HG02885 (cell line): Measurements from ENCODE around the gene CILP2.
A peak's percentile ranks its signal among the peaks of the same experiment; 100 is the strongest.

Source experiments
- ATAC-seq: cut with Tn5 transposase; IDR thresholded peaks from one replicate; pipeline ENCODE4 v1.9.1; 2021; ENCODE audit warnings: mild to moderate bottlenecking; ENCODE audit not compliant: unreplicated experiment, poor library complexity

Gene CILP2

DNA sequence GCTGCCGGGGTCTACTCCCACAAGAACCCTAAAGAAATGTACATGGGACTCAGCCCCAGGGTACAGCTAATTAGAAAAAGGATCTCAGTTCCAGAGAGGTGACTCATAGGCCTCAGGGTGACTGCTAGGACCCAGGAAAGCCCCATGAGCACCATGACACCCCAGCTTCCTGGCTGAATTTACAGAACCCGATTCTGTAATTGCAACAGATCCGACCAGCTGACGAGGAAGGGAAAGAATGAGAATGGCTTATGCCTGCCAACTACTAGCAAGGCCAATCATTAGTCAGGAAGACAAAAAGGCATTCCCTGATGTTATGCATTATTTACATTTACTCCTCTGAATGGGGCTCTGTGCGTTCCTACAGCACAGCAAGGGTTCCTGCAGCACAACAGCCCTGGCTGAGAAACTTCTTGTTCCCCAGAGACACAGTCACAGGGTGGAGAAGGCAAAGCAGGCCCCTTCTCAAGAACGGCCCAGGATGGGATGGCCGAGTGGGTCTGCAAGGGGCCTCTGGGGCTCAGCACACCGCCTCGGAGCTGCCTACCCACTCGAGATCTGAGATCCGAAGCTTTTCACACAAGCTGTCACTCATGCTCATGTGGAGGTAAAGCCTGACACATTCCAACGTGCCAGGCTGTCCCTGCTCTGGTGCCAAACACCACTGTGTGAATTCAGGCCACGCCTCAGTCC, 53.2 kb downstream of the CILP2 start:
- peak; percentile 77 for ATAC-seq

DNA sequence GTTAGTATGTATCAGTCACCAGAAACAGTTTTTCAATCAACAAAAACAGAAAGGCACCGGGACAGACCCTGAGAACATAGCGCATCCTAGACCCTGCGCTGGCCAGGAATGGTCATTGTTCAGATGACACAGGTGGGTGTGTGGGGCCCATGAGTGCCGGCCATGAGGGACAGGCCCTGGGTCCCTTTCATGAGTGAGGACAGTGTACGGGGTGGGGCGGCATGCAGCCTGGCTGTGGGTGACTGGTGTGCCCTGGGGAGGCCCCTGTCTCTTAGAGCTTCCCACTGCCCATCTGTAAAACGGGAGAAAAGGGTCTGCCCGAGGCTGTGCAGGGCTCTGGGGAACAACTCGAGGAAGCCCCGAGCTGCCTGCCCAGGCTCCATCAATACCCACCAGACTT, 54.6 kb downstream of the CILP2 start:
- ATAC-seq, result no peak

DNA sequence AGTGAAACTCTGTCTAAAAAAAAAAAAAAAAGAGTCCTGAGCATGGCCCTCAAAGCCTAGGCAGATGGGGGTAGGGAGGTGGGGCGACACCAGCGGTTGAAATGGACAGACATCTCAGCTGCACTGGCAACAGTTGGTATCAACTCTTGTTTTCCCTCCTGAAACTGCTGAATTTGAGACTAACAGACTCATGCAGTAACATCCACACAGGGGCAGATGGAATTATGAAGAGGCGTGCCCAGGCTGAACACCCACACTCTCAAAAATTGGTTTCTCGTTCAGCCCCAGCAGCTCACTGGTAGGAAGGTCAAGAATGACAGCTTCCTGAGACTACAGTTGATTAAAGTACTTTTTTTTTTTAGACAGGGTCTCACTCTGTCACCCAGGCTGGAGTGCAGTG, 56.3 kb downstream of the CILP2 start:
- no peak for ATAC-seq

DNA sequence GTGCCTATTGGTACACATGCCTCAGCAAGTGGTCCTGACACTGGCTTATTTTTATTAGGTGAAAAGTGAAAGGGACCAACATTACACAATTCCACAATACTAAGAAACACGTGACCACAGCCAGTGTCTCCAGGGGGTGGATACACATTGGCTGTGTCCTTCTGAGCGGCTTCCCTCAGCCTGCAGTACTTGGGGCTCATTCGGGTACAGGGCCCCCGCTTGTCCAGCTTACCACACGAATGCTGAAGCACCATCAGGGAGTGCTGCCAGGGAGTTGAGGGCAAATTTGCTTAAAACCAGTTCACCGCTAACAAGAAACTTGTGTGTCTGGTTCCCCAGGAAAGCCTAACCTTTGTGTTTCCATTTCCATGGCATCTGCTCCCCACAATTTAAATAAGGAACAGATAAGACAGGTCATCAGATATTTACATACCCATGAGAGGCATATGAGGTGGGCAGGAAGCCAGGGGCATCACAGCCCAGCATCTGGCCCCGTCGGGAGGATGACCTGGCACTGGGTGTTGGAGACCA, 57.2 kb downstream of the CILP2 start:
- ATAC-seq, result no peak
